ENCODE data around the gene THSD7A. TPM values are rescaled to one million over a fixed set of nuclear protein-coding genes. Genes with fewer than 3 reads are reported as not detected.

Gene THSD7A
- total RNA-seq, 2 experiments from 2014 or later = not detected

DNA sequence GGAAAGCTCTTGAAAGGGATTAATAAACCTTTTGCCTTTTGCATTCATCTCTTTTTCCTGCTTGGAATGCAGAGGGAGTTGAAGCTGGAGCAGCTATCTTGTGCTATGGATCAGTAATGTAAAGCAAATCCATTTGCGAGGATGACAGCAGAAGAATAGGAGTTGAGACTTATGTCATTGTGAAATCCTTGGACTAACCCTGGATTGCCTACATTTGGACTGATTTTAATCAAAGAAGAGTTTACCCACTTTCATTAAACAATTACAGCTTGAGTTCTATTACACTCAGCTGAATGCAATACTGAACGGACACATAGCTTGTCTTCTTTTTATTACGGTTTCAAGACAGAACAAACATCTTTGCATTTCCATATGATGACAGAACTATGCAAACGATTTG lies 496.1 kb downstream of the THSD7A start:
- DNase-seq (no peak), ATAC-seq (ENCODE audit: low read depth) (no peak)
- H3K4me1 Mint-ChIP-seq = no peaks in the 10 kb centered on the region
- H3K9me3 Mint-ChIP-seq = no peaks in the 10 kb centered on the region
- H3K27me3 Mint-ChIP-seq = peaks cover 5% of the 10 kb centered on the region
- POLR2A ChIA-PET = no interaction called here
- no peak overlapping the region for H3K27ac Mint-ChIP-seq
- H3K4me3 Mint-ChIP-seq = no peak overlapping the region
- H3K36me3 Mint-ChIP-seq = no peaks in the 10 kb centered on the region

- DNase-seq (no peak), ATAC-seq (ENCODE audit: low read depth) (no peak)
- H3K36me3 Mint-ChIP-seq = no peaks in the 10 kb centered on the region
- no peaks in the 10 kb centered on the region for H3K9me3 Mint-ChIP-seq
- no peak overlapping the region for H3K27ac Mint-ChIP-seq
- no peak overlapping the region for H3K4me3 Mint-ChIP-seq
- POLR2A ChIA-PET = no interaction called here
- H3K4me1 Mint-ChIP-seq = no peaks in the 10 kb centered on the region
- no peaks in the 10 kb centered on the region for H3K27me3 Mint-ChIP-seq
Measured at GRCh38 chr7:11332865-11333228, 499.2 kb downstream of the THSD7A start.

- Mint-ChIP-seq H3K27ac (no peak overlapping the region), H3K36me3 (no peaks in the 10 kb centered on the region), H3K9me3 (no peaks in the 10 kb centered on the region), H3K27me3 (no peaks in the 10 kb centered on the region), H3K4me3 (no peak overlapping the region), H3K4me1 (no peaks in the 10 kb centered on the region)
- ATAC-seq (ENCODE audit: low read depth) (no peak), DNase-seq (no peak)
- POLR2A ChIA-PET = no interaction called here
Measured at GRCh38 chr7:11332186-11332864, 499.7 kb downstream of the THSD7A start.

DNA sequence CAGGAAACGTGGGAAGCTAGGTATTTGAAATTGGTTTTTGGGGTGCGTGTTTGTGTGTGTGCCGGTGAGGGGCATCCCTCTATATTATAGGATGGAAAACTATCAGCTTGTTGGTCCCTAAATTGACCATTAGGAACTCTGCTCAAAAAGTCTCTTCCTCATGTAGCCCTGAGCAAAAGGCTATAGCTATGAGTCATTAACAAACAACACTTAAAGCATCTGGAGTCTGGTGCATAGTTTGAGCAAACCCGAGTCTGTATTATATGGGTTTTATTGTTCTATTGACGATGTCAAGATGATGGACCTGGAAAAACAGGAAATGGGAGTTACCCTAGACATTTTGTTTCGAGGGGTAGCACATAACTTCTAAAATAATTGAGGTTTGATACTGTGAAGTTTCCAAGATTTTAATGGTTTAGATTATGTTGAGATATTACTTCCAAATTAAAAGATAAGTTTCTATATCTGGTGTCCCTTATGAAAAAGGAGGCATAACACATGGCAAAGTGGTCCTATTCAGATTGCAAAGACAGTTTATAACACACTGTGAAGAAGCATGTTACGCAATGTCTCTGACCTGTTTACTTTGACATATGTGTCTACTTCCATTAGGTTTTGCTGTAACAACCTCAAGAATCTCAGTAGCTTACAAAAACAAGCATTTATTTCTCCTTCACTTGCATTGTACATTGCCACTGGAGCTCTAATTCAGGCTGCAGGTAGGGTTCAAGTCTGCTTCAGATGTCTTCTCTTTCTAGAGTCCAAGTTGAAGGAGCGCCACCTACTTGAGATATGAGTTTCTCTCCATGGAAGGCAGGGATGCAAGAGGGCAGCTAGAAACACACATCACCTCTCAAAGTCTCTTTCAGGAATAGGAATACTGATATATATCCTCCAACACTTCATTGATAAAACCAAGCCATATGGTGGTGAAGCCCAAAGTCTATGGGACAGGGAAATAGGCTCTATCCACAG lies 500.6 kb downstream of the THSD7A start:
- Mint-ChIP-seq H3K9me3 (no peaks in the 10 kb centered on the region), H3K27me3 (no peaks in the 10 kb centered on the region), H3K4me3 (no peak overlapping the region), H3K4me1 (no peaks in the 10 kb centered on the region), H3K36me3 (no peaks in the 10 kb centered on the region), H3K27ac (no peak overlapping the region)
- DNase-seq (no peak), ATAC-seq (ENCODE audit: low read depth) (no peak)
- POLR2A ChIA-PET = no interaction called here

GRCh38 chr7:11330717-11331116 lies 501.3 kb downstream of the THSD7A start:
- Mint-ChIP-seq H3K4me1 (no peaks in the 10 kb centered on the region), H3K27me3 (no peaks in the 10 kb centered on the region), H3K27ac (no peak overlapping the region), H3K9me3 (no peaks in the 10 kb centered on the region), H3K36me3 (no peaks in the 10 kb centered on the region), H3K4me3 (no peak overlapping the region)
- ATAC-seq (ENCODE audit: low read depth) = no peak
- DNase-seq = no peak
- POLR2A ChIA-PET = no interaction called here

- H3K4me1 Mint-ChIP-seq = no peaks in the 10 kb centered on the region
- H3K27me3 Mint-ChIP-seq = no peaks in the 10 kb centered on the region
Measured at GRCh38 chr7:11330208-11330607, 501.8 kb downstream of the THSD7A start.

DNA sequence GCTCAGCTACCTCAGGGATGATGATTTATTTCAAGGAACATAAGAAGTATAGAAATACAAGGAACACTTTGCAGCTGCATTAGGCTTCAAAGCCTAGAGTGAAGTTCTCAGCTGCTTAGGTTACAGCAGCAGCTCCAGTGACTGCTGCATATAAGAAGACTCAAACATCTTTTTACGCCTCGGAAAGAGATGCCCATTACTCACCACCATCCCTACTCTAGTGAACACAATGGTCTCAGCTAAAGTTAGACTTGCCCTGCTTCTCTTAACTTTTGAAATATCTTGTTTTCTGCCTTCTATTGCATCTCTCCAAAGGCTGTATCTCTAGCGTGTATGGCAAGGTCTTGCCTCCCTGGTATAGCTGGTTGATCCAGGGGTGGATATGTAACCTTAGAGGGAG lies 502.4 kb downstream of the THSD7A start:
- POLR2A ChIA-PET = no interaction called here
- Mint-ChIP-seq H3K4me3 (no peak overlapping the region), H3K4me1 (no peaks in the 10 kb centered on the region), H3K27me3 (no peaks in the 10 kb centered on the region), H3K27ac (no peak overlapping the region), H3K36me3 (no peaks in the 10 kb centered on the region), H3K9me3 (no peaks in the 10 kb centered on the region)
- no peak for DNase-seq
- ATAC-seq (ENCODE audit: low read depth) = no peak

More at GRCh38 chr7:11330208-11330607, 501.8 kb downstream of the THSD7A start:
- Mint-ChIP-seq H3K27ac (no peak overlapping the region), H3K9me3 (no peaks in the 10 kb centered on the region), H3K36me3 (no peaks in the 10 kb centered on the region), H3K4me3 (no peak overlapping the region)
- DNase-seq (no peak), ATAC-seq (ENCODE audit: low read depth) (no peak)
- POLR2A ChIA-PET = no interaction called here

GRCh38 chr7:11328309-11328708 lies 503.7 kb downstream of the THSD7A start:
- ATAC-seq (ENCODE audit: low read depth) = no peak
- Mint-ChIP-seq H3K27me3 (no peaks in the 10 kb centered on the region), H3K27ac (no peak overlapping the region), H3K9me3 (no peaks in the 10 kb centered on the region), H3K4me1 (no peaks in the 10 kb centered on the region), H3K4me3 (no peak overlapping the region), H3K36me3 (no peaks in the 10 kb centered on the region)
- POLR2A ChIA-PET = no interaction called here
- DNase-seq = no peak

GRCh38 chr7:11327633-11328032 lies 504.4 kb downstream of the THSD7A start:
- no peaks in the 10 kb centered on the region for H3K27me3 Mint-ChIP-seq
- DNase-seq (no peak), ATAC-seq (ENCODE audit: low read depth) (no peak)
- H3K4me1 Mint-ChIP-seq = no peaks in the 10 kb centered on the region
- H3K9me3 Mint-ChIP-seq = no peaks in the 10 kb centered on the region
- POLR2A ChIA-PET = no interaction called here
- H3K4me3 Mint-ChIP-seq = no peak overlapping the region
- H3K27ac Mint-ChIP-seq = no peak overlapping the region
- no peaks in the 10 kb centered on the region for H3K36me3 Mint-ChIP-seq

Measured in activated naive CD8-positive, alpha-beta T cell treated with anti-CD3 and anti-CD28 coated beads, Interleukin-2, amount 10 ng/mL, durations not matched to agents 7 days and 5 days (primary cell).